Measurements from ENCODE around the gene PIK3CB.
"Not testable (repeated sequence)": the region's sequence is repeated elsewhere in the genome, so short reads cannot be mapped to it uniquely, and the experiment has no call there.

PIK3CB gene

DNA sequence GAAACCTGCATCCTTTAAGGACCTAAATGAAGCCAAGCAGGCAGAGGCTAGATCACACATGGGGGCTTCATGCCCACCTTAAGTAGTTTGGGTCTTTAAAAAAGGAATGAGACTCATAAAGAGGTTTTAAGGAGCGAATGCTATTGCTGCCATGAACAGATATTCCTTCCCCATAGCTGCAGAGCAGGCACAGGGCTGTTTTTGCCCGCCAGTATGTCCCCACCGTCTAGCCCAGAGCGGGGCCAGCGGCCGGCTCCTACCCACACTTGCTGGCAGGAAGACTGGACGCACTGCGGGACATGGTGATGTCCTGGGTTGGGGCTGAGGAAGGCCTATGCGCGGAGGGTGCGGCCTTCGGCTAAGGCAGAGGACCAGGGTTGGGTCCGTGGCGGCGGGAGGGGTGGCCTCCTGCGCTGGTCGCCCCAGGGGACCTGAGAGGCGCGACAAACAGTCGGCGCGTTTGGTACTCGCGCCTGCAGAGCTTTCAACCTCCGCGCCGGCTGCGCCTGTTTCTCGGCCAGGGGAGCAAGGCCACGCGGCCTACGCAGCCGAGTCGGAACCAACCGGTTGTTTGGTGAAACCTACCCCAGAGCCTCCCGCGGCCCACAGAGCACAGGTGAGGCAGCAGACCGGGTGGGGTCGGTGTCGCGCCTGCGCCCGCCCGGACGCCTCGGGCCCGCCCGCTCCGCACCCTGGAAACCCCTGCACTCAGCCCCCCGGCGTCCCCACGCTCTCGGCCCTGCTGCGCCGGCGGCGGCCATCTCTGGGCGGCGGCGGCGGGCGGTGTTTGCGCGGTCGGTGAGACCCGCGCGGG is 226.2 kb downstream of the PIK3CB start, which contains the start of gene FAIM:
FAIM (plus strand) TSS at position 450 of the 814 bp plus-strand sequence. CDS start 10,956 bp downstream, outside the sequence.
- no peak for DNase-seq (ENCODE audit: low read depth)

DNA sequence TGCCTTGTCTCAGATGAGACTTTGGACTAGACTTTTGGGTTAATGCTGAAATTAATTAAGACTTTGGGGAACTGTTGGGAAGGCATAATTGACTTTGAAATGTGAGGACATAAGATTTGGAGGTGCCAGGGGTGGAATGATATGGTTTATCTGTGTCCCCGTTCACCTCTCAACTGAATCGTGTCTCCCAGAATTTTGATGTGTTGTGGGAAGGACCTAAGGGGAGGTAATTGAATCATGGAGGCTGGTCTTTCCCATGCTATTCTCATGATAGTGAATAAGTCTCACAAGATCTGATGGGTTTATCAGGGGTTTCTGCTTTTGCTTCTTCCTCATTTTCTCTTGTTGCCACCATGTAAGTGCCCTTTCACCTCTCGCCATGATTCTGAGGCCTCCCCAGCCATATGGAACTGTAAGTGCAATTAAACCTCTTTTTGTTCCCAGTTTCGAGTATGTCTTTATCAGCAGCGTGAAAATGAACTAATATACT is 230.6 kb downstream of the PIK3CB start:
- not testable (repeated sequence) for DNase-seq (ENCODE audit: low read depth)
